Naive B cell (primary cell): Measurements from ENCODE around the gene TCHHL1. TPM values are rescaled to one million over a fixed set of nuclear protein-coding genes. Genes with fewer than 3 reads are reported as not detected.
"Not testable (repeated sequence)": the region's sequence is repeated elsewhere in the genome, so short reads cannot be mapped to it uniquely, and the experiment has no call there.

Experiments used
- ATAC-seq, 2 donors: fragments of 150-1000 bp; cut with Tn5 transposase; 2 replicates each; pipeline ENCODE4 v1.10.0; 2021; ENCODE audit warnings: low read depth in 2 of 2, mild to moderate bottlenecking in 2 of 2, moderate library complexity in 2 of 2
- DNase-seq: peaks from one replicate; pipeline ENCODE4 v3.0.0; 2022
- H3K27ac Mint-ChIP-seq, 6 donors: one replicate each; pipeline ENCODE4 v1.8.0; 2020 to 2022; ENCODE audit warnings: mild to moderate bottlenecking in 6 of 6, mixed read lengths in 6 of 6, moderate library complexity in 5 of 6, inconsistent platforms in 2 of 6
- H3K27me3 Mint-ChIP-seq, 3 donors: one replicate each; pipeline ENCODE4 v1.8.0; 2021 to 2022; ENCODE audit warnings: mixed read lengths in 3 of 3, mild to moderate bottlenecking in 1 of 3
- H3K36me3 Mint-ChIP-seq, 2 donors: one replicate each; pipeline ENCODE4 v1.8.0; 2020 to 2022; ENCODE audit warnings: mixed read lengths in 2 of 2, inconsistent platforms in 1 of 2, mild to moderate bottlenecking in 1 of 2
- H3K4me1 Mint-ChIP-seq, 3 donors: one replicate each; pipeline ENCODE4 v1.8.0; 2020 to 2022; ENCODE audit warnings: mixed read lengths in 3 of 3, inconsistent platforms in 1 of 3, mild to moderate bottlenecking in 1 of 3, moderate library complexity in 1 of 3
- H3K4me3 Mint-ChIP-seq, 8 donors: one replicate each; pipeline ENCODE4 v1.8.0; 2020 to 2022; ENCODE audit warnings: mild to moderate bottlenecking in 8 of 8, mixed read lengths in 8 of 8, moderate library complexity in 8 of 8, inconsistent platforms in 2 of 8
- H3K9me3 Mint-ChIP-seq, 7 donors: one replicate each; pipeline ENCODE4 v1.8.0; 2020 to 2022; ENCODE audit warnings: mixed read lengths in 7 of 7, mild to moderate bottlenecking in 5 of 7, inconsistent platforms in 2 of 7, moderate library complexity in 1 of 7
- polyA plus RNA-seq, 6 donors: library from polyadenylated mRNA; unstranded; fragments of 300-500 nt; fragmentation: Illumina TruSeq; gene quantifications; one replicate each; pipeline ENCODE4 v1.2.3, GENCODE V29; 2021; ENCODE audit warnings: low read depth in 6 of 6

Gene TCHHL1
- polyA plus RNA-seq, 6 donors from 2014 or later: not detected

- ATAC-seq (no peak), DNase-seq (no peak)
- Mint-ChIP-seq H3K27ac (no peak overlapping the region), H3K9me3 (peaks cover 0 to 3% (median 0%) of the 10 kb centered on the region in 7 donors), H3K27me3 (peaks cover 7 to 28% (median 19%) of the 10 kb centered on the region in 3 donors), H3K4me3 (no peak overlapping the region), H3K4me1 (no peaks in the 10 kb centered on the region), H3K36me3 (no peaks in the 10 kb centered on the region)
Observed at GRCh38 chr1:152109231-152109997, 20.6 kb upstream of the TCHHL1 start.

- DNase-seq: no peak
- Mint-ChIP-seq H3K27ac (no peak overlapping the region), H3K4me1 (no peaks in the 10 kb centered on the region), H3K36me3 (no peaks in the 10 kb centered on the region), H3K4me3 (no peak overlapping the region), H3K9me3 (peaks cover 0 to 3% (median 0%) of the 10 kb centered on the region in 7 donors), H3K27me3 (peaks cover 9 to 30% (median 20%) of the 10 kb centered on the region in 3 donors)
- ATAC-seq: no peak
Observed at GRCh38 chr1:152108882-152109222, 20.0 kb upstream of the TCHHL1 start.

- peak overlapping the region in 4 of 6 donors; percentile 24 to 93 (median 61) for H3K27ac Mint-ChIP-seq
- ATAC-seq (no peak), DNase-seq (no peak)
- H3K27me3 Mint-ChIP-seq: peaks cover 15 to 35% (median 27%) of the 10 kb centered on the region in 3 donors
- H3K36me3 Mint-ChIP-seq: no peaks in the 10 kb centered on the region
- H3K4me3 Mint-ChIP-seq: peak overlapping the region in 3 of 8 donors; percentile 17 to 63 (median 34)
- no peaks in the 10 kb centered on the region for H3K4me1 Mint-ChIP-seq
- H3K9me3 Mint-ChIP-seq: peaks cover 0 to 3% (median 0%) of the 10 kb centered on the region in 7 donors
Observed at GRCh38 chr1:152107984-152108881, 19.4 kb upstream of the TCHHL1 start.

- ATAC-seq (no peak), DNase-seq (no peak)
- Mint-ChIP-seq H3K4me1 (no peaks in the 10 kb centered on the region), H3K27ac (peak overlapping the region in 3 of 6 donors; percentile 15 to 93 (median 20)), H3K4me3 (peak overlapping the region in 1 of 8 donors; percentile 41), H3K36me3 (no peaks in the 10 kb centered on the region), H3K27me3 (peaks cover 24 to 40% (median 35%) of the 10 kb centered on the region in 3 donors), H3K9me3 (peaks cover 0 to 3% (median 0%) of the 10 kb centered on the region in 7 donors)
Observed at GRCh38 chr1:152107031-152107983, 18.4 kb upstream of the TCHHL1 start.

- ATAC-seq: no peak
- DNase-seq: no peak
- Mint-ChIP-seq H3K27me3 (peaks cover 48 to 59% (median 50%) of the 10 kb centered on the region in 3 donors), H3K36me3 (no peaks in the 10 kb centered on the region), H3K27ac (no peak overlapping the region), H3K4me1 (no peaks in the 10 kb centered on the region), H3K4me3 (no peak overlapping the region), H3K9me3 (peaks cover 0 to 3% (median 0%) of the 10 kb centered on the region in 7 donors)
Observed at GRCh38 chr1:152104854-152105253, 16.0 kb upstream of the TCHHL1 start.

GRCh38 chr1:152096931-152097330, 8.1 kb upstream of the TCHHL1 start:
- Mint-ChIP-seq H3K4me1 (no peaks in the 10 kb centered on the region), H3K27ac (no peak overlapping the region), H3K36me3 (peaks cover 0 to 8% of the 10 kb centered on the region in 2 donors), H3K27me3 (peaks cover 48 to 75% (median 62%) of the 10 kb centered on the region in 3 donors), H3K9me3 (peaks cover 9 to 48% (median 16%) of the 10 kb centered on the region in 7 donors), H3K4me3 (no peak overlapping the region)
- ATAC-seq (no peak), DNase-seq (no peak)

GRCh38 chr1:152086760-152087159, 2.1 kb downstream of the TCHHL1 start:
- Mint-ChIP-seq H3K36me3 (peaks cover 8% of the 10 kb centered on the region in 2 donors), H3K27me3 (peaks cover 25 to 35% (median 28%) of the 10 kb centered on the region in 3 donors), H3K27ac (no peak overlapping the region), H3K9me3 (peaks cover 0 to 16% (median 5%) of the 10 kb centered on the region in 7 donors), H3K4me3 (no peak overlapping the region), H3K4me1 (no peaks in the 10 kb centered on the region)
- no peak for DNase-seq
- no peak for ATAC-seq

- Mint-ChIP-seq H3K4me1 (no peaks in the 10 kb centered on the region), H3K27me3 (peaks cover 7 to 23% (median 15%) of the 10 kb centered on the region in 3 donors), H3K36me3 (no peaks in the 10 kb centered on the region), H3K4me3 (no peak overlapping the region), H3K9me3 (no peaks in the 10 kb centered on the region), H3K27ac (no peak overlapping the region)
- no peak for DNase-seq
- no peak for ATAC-seq
Observed at GRCh38 chr1:152084853-152085252, 4.0 kb downstream of the TCHHL1 start.

GRCh38 chr1:152081026-152081425, 7.8 kb downstream of the TCHHL1 start:
- not testable (repeated sequence) for DNase-seq, ATAC-seq, H3K9me3 Mint-ChIP-seq, H3K4me1 Mint-ChIP-seq, H3K4me3 Mint-ChIP-seq, H3K27ac Mint-ChIP-seq, H3K36me3 Mint-ChIP-seq
- peaks cover 13 to 19% (median 19%) of the 10 kb centered on the region in 3 donors for H3K27me3 Mint-ChIP-seq

- peaks cover 18 to 24% (median 19%) of the 10 kb centered on the region in 3 donors for H3K27me3 Mint-ChIP-seq
- H3K4me1 Mint-ChIP-seq, H3K27ac Mint-ChIP-seq, H3K4me3 Mint-ChIP-seq, H3K9me3 Mint-ChIP-seq, H3K36me3 Mint-ChIP-seq, ATAC-seq, DNase-seq: not testable (repeated sequence)
Observed at GRCh38 chr1:152080494-152080893, 8.4 kb downstream of the TCHHL1 start.

GRCh38 chr1:152078831-152079441, 9.9 kb downstream of the TCHHL1 start:
- no peak overlapping the region for H3K4me3 Mint-ChIP-seq
- peaks cover 26 to 34% (median 28%) of the 10 kb centered on the region in 3 donors for H3K27me3 Mint-ChIP-seq
- ATAC-seq: no peak

GRCh38 chr1:152072311-152072710, 16.6 kb downstream of the TCHHL1 start:
- peaks cover 0 to 3% (median 0%) of the 10 kb centered on the region in 7 donors for H3K9me3 Mint-ChIP-seq
- no peak for DNase-seq
- ATAC-seq: no peak
- H3K36me3 Mint-ChIP-seq: peaks cover 0 to 6% of the 10 kb centered on the region in 2 donors
- no peak overlapping the region for H3K4me3 Mint-ChIP-seq
- no peaks in the 10 kb centered on the region for H3K4me1 Mint-ChIP-seq
- H3K27me3 Mint-ChIP-seq: peaks cover 39 to 62% (median 47%) of the 10 kb centered on the region in 3 donors
- no peak overlapping the region for H3K27ac Mint-ChIP-seq

More at GRCh38 chr1:152078831-152079441, 9.9 kb downstream of the TCHHL1 start:
- no peak for DNase-seq
- Mint-ChIP-seq H3K9me3 (peaks cover 0 to 3% (median 0%) of the 10 kb centered on the region in 7 donors), H3K27ac (no peak overlapping the region), H3K36me3 (no peaks in the 10 kb centered on the region), H3K4me1 (no peaks in the 10 kb centered on the region)
